Smooth muscle cell (in vitro differentiated cells): ENCODE measurements around the gene SLC17A6. TPM values are rescaled to one million over a fixed set of nuclear protein-coding genes. Genes with fewer than 3 reads are reported as not detected.

ENCODE experiments used
- DNase-seq: peaks from one replicate; lab custom pipeline; 2025; ENCODE audit not compliant: unreplicated experiment; lab: John Stamatoyannopoulos, UW
- H2AFZ ChIP-seq: fragments of 200-600 bp; sonication (generic); 2 replicates; pipeline ENCODE4 v1.6.0; 2016; ENCODE audit warnings: antibody characterized with exemption, low read depth, mild to moderate bottlenecking
- H3F3A ChIP-seq: fragments of 200-600 bp; sonication (generic); 2 replicates; pipeline ENCODE4 v1.6.0; 2017; ENCODE audit warnings: antibody characterized with exemption, low read depth
- H3K27ac ChIP-seq: fragments of 200-600 bp; sonication (generic); 2 replicates; pipeline ENCODE4 v1.5.1; 2016; ENCODE audit warnings: low read depth, mild to moderate bottlenecking
- H3K27me3 ChIP-seq: fragments of 200-600 bp; sonication (generic); 2 replicates; pipeline ENCODE4 v1.6.1; 2016; ENCODE audit warnings: low read depth, mild to moderate bottlenecking
- H3K36me3 ChIP-seq: fragments of 200-600 bp; sonication (generic); 2 replicates; pipeline ENCODE4 v1.5.1; 2016; ENCODE audit warnings: low read depth
- H3K4me1 ChIP-seq: fragments of 200-600 bp; sonication (generic); 2 replicates; pipeline ENCODE4 v1.5.1; 2016; ENCODE audit warnings: low read depth
- H3K4me2 ChIP-seq: fragments of 200-600 bp; sonication (generic); 2 replicates; pipeline ENCODE4 v1.6.0; 2016; ENCODE audit warnings: mild to moderate bottlenecking
- H3K4me3 ChIP-seq: fragments of 200-600 bp; sonication (generic); 2 replicates; pipeline ENCODE4 v1.5.1; 2016; ENCODE audit warnings: mild to moderate bottlenecking
- H3K79me2 ChIP-seq: fragments of 200-600 bp; sonication (generic); 2 replicates; pipeline ENCODE4 v1.6.0; 2016; ENCODE audit warnings: low read depth, mild to moderate bottlenecking
- H3K9ac ChIP-seq: fragments of 200-600 bp; sonication (generic); 2 replicates; pipeline ENCODE4 v1.6.0; 2016; ENCODE audit warnings: low read depth
- H3K9me3 ChIP-seq: fragments of 200-600 bp; sonication (generic); replicated peaks from 2 replicates; pipeline ENCODE4 v1.5.1; 2016; ENCODE audit warnings: low read depth
- H4K20me1 ChIP-seq: fragments of 200-600 bp; sonication (generic); 2 replicates; pipeline ENCODE4 v1.6.0; 2016; ENCODE audit warnings: low read depth
- WGBS: methylation state at CpG from one replicate; pipeline ENCODE4 v1.1.7; 2016; ENCODE audit warnings: low lambda C conversion rate; 5-methylcytosine and 5-hydroxymethylcytosine counted together
- polyA plus RNA-seq: library from polyadenylated mRNA; unstranded; fragments of >200 nt; fragmentation: Nextera tagmentation; extraction: Ambion mirVana; gene quantifications from 2 replicates; pipeline ENCODE4 v1.2.1, GENCODE V29; 2016
- total RNA-seq: library from RNA; depleted of rRNA; stranded (reverse); fragments of >200 nt; gene quantifications from 2 replicates; pipeline ENCODE4 v1.2.3, GENCODE V29; 2014
- TF ChIP-seq, protein P1 (sequence below): fragments of 200-600 bp; sonication (generic); IDR thresholded peaks from 2 replicates; pipeline ENCODE4 v1.5.1; 2017; ENCODE audit warnings: borderline replicate concordance, mild to moderate bottlenecking, antibody characterized with exemption; ENCODE audit not compliant: insufficient read depth, poor library complexity, severe bottlenecking

SLC17A6 gene
- total and polyA plus RNA-seq, 2 experiments from 2014 or later = not detected

DNA sequence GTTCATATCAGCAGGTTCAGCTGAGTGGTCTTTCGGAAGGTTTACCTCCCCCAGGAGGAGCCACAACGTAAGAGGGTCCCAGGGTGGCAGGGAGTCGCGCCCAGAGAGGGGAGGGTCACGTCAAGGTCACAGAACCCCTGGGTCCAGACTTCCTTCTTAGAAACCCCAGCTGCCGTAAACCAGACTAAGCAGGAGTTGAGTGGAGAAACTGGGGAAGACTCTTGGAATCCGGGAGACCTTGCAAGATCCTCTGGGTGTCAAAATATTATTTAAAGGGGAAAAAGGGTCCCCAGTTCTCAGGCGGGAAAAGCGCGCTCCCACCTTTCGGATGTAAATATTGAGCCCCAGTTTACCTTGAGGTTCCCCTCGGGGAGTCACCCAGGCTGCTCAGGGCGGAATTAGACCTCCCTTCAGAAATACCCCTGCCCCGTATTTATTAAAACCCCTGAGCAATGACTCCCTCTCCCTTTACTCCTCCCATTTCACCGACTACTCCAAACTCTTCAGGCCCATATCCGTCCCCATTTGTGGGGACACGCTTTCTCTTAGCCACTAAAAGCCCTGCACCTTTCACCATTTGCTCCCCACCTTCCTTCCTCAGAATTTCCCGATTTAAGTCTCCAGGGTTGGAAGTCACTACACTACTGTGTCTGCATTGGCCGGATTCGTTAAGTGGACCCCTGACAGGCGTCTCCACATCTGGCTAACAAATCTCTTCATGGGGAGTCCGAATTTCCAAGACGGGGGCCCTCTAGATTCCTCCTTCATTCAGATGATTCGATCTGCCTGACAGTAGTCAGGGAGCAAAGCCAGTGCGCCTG, 4.2 kb downstream of the SLC17A6 start:
- Histone ChIP-seq H3K36me3 (no peaks in the 10 kb centered on the region), H3K4me1 (no peaks in the 10 kb centered on the region), H3F3A (no peaks in the 10 kb centered on the region), H3K79me2 (no peaks in the 10 kb centered on the region), H3K27me3 (peaks cover 88% of the 10 kb centered on the region), H3K27ac (no peak overlapping the region), H3K9me3 (no peaks in the 10 kb centered on the region), H2AFZ (no peak overlapping the region), H3K4me2 (no peak overlapping the region), H3K4me3 (no peak overlapping the region), H3K9ac (no peak overlapping the region), H4K20me1 (no peaks in the 10 kb centered on the region)
- DNase-seq = no peak
- TF ChIP-seq, protein P1, sequence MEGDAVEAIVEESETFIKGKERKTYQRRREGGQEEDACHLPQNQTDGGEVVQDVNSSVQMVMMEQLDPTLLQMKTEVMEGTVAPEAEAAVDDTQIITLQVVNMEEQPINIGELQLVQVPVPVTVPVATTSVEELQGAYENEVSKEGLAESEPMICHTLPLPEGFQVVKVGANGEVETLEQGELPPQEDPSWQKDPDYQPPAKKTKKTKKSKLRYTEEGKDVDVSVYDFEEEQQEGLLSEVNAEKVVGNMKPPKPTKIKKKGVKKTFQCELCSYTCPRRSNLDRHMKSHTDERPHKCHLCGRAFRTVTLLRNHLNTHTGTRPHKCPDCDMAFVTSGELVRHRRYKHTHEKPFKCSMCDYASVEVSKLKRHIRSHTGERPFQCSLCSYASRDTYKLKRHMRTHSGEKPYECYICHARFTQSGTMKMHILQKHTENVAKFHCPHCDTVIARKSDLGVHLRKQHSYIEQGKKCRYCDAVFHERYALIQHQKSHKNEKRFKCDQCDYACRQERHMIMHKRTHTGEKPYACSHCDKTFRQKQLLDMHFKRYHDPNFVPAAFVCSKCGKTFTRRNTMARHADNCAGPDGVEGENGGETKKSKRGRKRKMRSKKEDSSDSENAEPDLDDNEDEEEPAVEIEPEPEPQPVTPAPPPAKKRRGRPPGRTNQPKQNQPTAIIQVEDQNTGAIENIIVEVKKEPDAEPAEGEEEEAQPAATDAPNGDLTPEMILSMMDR = no peak
- WGBS = 29% methylated on average over 25 of the region's 25 CpGs

DNA sequence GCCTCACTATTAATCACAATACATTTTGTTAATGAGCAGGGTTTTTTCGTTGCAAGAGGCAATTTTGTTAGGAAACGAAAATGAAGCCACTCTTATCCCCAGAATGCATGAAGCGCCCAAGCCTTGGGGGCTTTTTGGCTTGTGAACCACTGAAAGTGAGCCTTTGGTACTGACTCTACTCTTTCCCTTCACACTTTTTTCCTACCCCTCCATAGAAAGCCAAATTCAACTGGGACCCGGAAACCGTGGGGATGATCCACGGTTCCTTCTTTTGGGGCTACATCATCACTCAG, 4.8 kb downstream of the SLC17A6 start:
- Histone ChIP-seq H3F3A (no peaks in the 10 kb centered on the region), H3K27me3 (peaks cover 82% of the 10 kb centered on the region), H2AFZ (no peak overlapping the region), H3K4me2 (no peak overlapping the region), H3K9ac (no peak overlapping the region), H3K9me3 (no peaks in the 10 kb centered on the region), H3K4me3 (no peak overlapping the region), H3K4me1 (no peaks in the 10 kb centered on the region), H4K20me1 (no peaks in the 10 kb centered on the region), H3K36me3 (no peaks in the 10 kb centered on the region), H3K79me2 (no peaks in the 10 kb centered on the region), H3K27ac (no peak overlapping the region)
- TF ChIP-seq, protein P1 = no peak
- no peak for DNase-seq
- 6% methylated on average over 6 of the region's 6 CpGs for WGBS

DNA sequence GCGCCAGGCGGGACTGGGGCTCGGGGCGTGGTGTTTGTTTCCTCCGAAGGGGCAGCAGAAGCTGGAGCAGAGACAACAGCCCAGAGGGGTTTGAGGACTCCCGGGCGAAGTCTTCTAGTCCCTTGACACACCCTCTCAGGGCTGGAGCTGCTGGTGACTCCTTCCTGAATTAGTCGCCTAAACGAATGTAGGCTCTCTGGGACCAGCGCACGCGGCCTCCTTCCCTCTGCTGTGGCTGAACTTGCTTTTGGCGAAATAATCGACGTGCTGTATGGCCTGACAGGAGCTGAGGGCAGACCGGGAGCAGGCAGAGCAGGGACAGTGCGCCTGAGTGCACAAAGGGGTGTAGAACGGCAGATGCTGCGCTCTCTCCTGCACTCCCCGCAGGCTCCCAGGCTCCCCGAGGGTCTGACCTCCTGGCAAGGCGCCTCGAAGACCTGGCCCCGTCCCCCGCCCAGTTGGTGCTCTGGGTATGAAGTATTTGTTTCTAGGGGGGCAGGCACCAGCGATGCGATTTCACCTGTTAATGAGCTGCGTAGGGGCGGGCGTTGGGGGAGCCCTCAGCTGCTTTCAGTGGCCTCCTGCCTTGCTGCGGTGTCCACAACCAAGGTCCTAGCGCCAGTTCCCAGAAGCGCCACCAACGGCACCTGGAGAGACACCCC, 5.3 kb downstream of the SLC17A6 start:
- H3K9me3 ChIP-seq = no peaks in the 10 kb centered on the region
- H3K4me3 ChIP-seq = no peak overlapping the region
- no peaks in the 10 kb centered on the region for H3K79me2 ChIP-seq
- no peaks in the 10 kb centered on the region for H3F3A ChIP-seq
- no peak for DNase-seq
- no peaks in the 10 kb centered on the region for H3K36me3 ChIP-seq
- H3K27me3 ChIP-seq = peaks cover 77% of the 10 kb centered on the region
- 5% methylated on average over 33 of the region's 34 CpGs for WGBS
- TF ChIP-seq, protein P1 = no peak
- no peak overlapping the region for H3K4me2 ChIP-seq
- no peak overlapping the region for H2AFZ ChIP-seq
- no peaks in the 10 kb centered on the region for H3K4me1 ChIP-seq
- H3K27ac ChIP-seq = no peak overlapping the region
- no peak overlapping the region for H3K9ac ChIP-seq
- H4K20me1 ChIP-seq = no peaks in the 10 kb centered on the region
